Neural progenitor cell (in vitro differentiated cells): ENCODE data around the gene HSPA12B.

ENCODE experiments used
- EZH2 ChIP-seq: fragments of 200-600 bp; sonication (generic); IDR thresholded peaks from 2 replicates; pipeline ENCODE4 v1.6.1; 2017; ENCODE audit warnings: antibody characterized with exemption, mild to moderate bottlenecking, moderate library complexity
- EZH2phosphoT487 ChIP-seq: fragments of 200-600 bp; sonication (generic); IDR thresholded peaks from 2 replicates; pipeline ENCODE4 v1.6.1; 2017; ENCODE audit warnings: antibody characterized with exemption
- TF ChIP-seq, protein P1 (sequence below): fragments of 200-600 bp; sonication (generic); IDR thresholded peaks from 2 replicates; pipeline ENCODE4 v1.5.1; 2017; ENCODE audit warnings: antibody characterized with exemption, mild to moderate bottlenecking

DNA sequence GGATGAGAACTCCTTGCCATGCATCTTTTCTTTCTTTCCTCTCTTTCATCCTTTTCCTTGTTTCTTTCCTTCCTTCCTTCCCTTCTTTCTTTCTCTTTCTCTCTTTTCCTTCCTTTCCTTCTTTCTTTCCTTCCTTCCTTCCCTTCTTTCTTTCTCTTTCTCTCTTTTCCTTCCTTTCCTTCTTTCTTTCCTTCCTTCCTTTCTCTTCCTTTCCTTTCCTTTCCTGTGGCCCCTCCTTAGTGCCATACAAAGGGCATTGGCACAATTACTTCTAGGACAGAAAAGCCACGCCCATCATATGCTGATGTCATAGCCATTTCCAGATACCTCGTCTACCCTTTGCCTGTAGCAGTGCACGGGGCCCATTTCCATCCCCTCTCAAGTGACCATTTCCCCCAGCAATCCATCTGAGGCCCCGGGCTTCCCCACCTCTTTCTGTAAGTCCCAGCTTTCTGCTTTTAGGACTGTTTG is 56.2 kb downstream of the HSPA12B start:
- TF ChIP-seq, protein P1, sequence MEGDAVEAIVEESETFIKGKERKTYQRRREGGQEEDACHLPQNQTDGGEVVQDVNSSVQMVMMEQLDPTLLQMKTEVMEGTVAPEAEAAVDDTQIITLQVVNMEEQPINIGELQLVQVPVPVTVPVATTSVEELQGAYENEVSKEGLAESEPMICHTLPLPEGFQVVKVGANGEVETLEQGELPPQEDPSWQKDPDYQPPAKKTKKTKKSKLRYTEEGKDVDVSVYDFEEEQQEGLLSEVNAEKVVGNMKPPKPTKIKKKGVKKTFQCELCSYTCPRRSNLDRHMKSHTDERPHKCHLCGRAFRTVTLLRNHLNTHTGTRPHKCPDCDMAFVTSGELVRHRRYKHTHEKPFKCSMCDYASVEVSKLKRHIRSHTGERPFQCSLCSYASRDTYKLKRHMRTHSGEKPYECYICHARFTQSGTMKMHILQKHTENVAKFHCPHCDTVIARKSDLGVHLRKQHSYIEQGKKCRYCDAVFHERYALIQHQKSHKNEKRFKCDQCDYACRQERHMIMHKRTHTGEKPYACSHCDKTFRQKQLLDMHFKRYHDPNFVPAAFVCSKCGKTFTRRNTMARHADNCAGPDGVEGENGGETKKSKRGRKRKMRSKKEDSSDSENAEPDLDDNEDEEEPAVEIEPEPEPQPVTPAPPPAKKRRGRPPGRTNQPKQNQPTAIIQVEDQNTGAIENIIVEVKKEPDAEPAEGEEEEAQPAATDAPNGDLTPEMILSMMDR = no peak
- TF ChIP-seq EZH2phosphoT487 (no peak), EZH2 (no peak)
